ENCODE measurements around the gene RFNG.

The RFNG gene

DNA sequence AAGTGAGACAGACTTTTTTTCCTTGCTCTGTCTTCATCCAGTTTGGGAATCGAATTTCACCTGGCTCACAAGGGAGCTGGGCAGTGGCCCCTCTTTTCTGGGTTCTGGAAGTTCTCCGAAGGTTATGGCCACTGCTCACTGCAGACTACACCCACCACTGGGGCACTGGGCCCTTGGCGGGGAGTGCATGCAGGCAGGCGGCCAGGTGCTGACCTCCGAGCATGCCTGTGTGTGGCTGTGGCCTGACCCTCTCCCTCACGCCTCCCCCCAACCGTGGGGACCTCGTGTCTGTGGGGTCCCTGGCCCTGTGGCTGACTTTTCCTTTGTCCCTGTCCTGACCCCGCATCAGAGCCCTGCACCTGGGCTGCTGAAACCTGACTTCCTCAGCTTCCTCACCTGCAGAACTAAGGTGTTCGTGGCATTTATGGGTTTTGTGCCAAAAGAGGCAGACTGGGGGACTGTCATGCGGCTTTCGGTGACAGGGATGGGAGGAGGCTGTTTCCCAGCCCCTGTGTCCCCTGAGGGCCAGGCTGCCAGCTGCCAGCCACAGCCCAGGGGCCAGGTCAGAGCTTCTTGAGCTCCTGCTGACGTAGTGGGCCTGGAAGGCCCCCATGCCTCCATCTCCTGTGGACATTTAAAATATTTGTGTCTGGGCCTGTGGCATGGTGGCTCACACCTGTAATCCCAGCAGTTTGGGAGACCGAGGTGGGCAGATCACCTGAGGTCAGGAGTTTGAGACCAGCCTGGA, 52.7 kb downstream of the RFNG start:
- DNase-seq, result no peak

DNA sequence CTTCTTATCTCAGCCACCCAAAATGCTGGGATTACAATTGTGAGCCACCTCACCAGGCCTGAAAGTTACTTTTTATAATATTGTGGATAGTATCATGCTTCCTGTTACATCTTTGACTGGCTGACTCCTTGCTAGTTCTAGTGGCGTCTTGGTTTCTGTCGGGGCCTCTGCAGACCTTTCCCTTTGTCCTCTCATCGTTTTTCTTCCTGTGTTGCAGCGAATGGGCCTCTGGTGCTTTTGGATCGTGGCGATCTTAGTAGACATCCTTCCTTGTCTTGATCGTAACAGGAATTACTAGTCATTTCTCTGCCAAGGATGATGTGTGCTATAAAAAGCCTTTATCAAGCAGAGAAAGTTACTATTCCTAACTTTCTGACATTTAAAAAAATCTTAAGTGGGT, 53.4 kb downstream of the RFNG start:
- DNase-seq, result no peak

Measured in CD4-positive, alpha-beta T cell treated with Interleukin-17A for 1 hour (primary cell).